HG03354 (cell line): Measurements from ENCODE around the gene SLAIN1.
A peak's percentile ranks its signal among the peaks of the same experiment; 100 is the strongest.

Source experiments
- ATAC-seq: cut with Tn5 transposase; IDR thresholded peaks from one replicate; pipeline ENCODE4 v1.9.1; 2021; ENCODE audit warnings: mild to moderate bottlenecking; ENCODE audit not compliant: unreplicated experiment, poor library complexity, severe bottlenecking

Gene SLAIN1

GRCh38 chr13:77702366-77702765 is 4.9 kb downstream of the SLAIN1 start:
- no peak for ATAC-seq

DNA sequence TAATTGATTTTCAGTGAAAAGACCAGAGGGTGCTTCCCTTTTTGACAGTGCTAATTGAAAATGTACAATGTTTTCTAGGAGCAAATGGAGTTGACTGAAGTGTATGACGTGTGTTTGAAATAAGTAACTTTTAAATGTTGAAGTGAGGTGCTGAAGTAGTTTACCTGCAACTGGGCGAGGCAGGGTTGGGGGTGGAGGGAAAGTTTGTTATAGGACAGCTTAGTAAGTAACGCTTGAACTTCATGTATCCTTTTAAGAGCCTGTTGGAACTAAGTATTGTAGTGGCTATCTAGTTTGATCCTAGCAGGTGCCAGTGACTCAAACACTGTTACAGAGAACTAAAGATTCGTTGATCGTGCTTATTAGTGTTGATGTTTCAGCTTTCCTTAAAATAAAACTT is 5.9 kb downstream of the SLAIN1 start:
- no peak for ATAC-seq

DNA sequence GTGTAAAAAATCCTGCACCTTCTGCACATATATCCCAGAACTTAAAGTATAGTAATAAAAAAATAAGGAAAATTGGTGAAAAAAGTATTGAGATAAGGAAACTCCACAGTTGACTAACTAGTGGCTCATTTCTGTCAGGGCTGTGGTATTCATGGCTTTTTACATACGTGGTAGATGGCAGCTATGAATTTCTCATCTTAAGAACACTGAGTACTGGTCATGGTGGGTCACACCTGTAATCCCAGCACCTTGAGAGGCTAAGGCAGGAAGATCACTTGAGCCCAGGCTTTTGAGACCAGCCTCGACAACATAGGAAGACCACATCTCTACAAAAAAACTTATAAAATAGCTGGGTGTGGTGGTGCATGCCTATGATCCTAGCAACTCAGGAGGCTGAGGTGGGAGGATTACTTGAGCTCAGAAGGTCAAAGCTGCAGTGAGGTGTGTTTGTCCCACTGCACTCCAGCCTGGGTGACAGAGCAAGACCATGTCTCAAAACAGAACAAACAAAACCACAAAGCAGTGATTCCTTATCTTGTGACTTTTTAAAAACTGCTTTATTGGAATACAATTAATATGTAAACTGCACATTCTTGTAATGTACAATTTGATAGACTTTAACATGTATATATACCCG is 16.8 kb downstream of the SLAIN1 start:
- ATAC-seq: peak; percentile 52

- ATAC-seq: peak; percentile 71
Observed at GRCh38 chr13:77715233-77715891, 17.9 kb downstream of the SLAIN1 start.

DNA sequence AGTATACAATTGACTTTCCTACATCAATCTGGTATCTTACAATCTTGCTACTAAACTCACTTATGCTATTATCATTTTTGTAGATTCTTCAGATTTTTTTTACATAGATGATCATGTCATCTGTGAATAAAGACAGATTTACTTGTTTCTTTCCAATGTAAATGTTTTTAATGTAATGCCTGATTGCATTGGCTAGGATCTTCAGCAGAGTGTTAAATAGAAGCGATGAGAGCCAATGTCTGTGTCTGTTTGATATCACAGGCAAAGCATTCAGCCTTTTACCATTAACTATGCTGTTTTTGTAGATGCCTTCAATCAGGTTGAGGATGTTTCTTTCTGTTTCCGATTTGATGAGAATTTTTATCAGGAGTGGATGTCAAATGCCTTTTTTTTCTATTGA is 19.2 kb downstream of the SLAIN1 start:
- ATAC-seq: no peak

DNA sequence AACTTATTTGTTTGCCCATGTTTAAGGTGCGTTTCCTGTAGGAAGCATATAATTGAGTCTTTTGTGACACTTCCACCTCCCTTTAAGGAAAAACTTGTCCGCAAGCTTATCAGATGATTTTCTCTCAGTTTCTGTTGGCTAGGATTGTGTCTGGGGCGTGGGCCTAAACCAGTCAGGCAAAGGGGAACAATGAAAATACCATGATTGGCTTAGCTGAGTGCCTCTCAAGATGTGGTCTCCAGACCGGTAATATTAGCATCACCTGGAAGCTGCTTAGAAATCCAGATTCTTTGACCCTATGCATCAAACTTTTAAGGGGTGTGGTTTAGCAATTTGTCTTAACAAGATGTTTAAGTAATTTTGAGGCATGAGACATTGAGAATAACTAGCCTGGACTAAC is 20.0 kb downstream of the SLAIN1 start:
- ATAC-seq: no peak

GRCh38 chr13:77719128-77719527 is 21.6 kb downstream of the SLAIN1 start:
- no peak for ATAC-seq

- no peak for ATAC-seq
Observed at GRCh38 chr13:77720988-77721387, 23.5 kb downstream of the SLAIN1 start.

GRCh38 chr13:77724092-77724491 is 26.6 kb downstream of the SLAIN1 start:
- peak; percentile 40 for ATAC-seq

- ATAC-seq: no peak
Observed at GRCh38 chr13:77725071-77725470, 27.6 kb downstream of the SLAIN1 start.

- no peak for ATAC-seq
Observed at GRCh38 chr13:77728265-77729125, 31.0 kb downstream of the SLAIN1 start.

DNA sequence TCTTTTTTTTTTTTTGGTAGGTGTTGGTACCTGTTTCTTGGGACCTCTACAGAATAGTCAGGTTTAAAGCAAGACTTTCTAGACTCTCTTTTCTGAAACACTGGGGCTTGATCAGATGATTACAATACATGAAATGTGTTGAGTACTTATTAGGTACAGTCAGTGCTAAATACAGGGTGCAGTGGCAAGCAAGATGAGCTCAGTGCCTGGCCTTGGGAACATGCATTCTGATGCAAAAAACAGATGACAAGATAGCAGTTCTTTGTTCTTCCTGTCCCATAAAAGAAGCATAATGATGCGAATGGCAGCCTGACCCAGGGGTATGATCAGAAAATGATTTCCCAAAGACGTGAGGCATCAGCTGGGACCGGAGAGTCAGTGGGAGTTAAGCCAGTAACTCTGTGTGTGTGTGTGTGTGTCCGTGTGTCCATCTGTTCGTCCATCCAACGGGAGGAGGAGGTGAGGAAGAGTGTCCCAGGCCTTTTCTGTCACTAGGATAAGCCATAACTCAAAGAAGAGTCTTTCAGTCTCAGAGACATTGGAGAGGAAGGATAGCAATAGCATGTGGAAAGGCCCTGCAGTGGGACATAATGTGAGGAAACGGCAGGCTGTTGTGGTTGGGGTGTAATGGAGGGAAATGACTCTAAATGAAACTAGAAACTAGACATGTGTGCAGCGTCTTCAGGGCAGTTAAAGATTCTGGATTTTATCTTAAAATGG is 32.2 kb downstream of the SLAIN1 start:
- ATAC-seq: peak; percentile 98

DNA sequence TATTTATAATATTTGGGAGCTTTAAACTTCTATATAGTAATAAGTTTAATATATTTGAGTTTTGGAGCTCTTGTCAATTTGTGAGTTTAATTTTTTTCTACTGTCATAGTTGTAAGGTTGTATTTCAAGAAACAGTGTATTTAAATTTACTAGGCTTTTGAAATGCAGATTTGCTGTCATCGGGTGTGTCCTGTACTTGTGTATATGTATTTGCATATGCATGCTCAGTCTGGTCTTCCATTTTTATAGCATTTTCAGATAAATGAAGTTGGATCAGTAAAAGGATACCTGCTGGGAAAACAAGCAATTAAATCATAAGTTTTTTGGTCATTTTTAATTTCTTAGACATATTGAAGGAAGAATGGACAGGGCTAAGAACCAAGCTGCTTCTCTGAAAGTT is 33.1 kb downstream of the SLAIN1 start:
- ATAC-seq: no peak

DNA sequence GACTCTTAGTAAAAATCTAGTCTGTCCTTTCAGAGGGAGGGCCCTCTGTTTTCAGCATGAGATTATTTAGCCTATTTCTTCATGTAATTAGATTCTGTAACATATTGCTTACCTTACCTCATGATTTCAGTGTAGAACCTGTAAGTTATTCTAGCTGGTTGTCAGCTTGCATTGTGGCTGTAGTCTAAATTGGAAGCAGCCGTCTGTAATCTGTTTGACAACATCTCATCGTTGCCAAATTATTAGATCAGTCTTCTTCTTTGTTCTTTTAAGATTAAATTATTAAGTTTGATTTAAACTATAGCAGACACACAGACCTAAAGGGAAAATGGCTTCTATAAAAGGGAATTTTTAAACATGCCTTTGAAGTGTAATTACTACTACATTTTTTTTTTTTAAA is 34.8 kb downstream of the SLAIN1 start:
- no peak for ATAC-seq

GRCh38 chr13:77733674-77734073 is 36.2 kb downstream of the SLAIN1 start:
- ATAC-seq: no peak

- ATAC-seq: peak; percentile 93
Observed at GRCh38 chr13:77737583-77738200, 40.2 kb downstream of the SLAIN1 start.

DNA sequence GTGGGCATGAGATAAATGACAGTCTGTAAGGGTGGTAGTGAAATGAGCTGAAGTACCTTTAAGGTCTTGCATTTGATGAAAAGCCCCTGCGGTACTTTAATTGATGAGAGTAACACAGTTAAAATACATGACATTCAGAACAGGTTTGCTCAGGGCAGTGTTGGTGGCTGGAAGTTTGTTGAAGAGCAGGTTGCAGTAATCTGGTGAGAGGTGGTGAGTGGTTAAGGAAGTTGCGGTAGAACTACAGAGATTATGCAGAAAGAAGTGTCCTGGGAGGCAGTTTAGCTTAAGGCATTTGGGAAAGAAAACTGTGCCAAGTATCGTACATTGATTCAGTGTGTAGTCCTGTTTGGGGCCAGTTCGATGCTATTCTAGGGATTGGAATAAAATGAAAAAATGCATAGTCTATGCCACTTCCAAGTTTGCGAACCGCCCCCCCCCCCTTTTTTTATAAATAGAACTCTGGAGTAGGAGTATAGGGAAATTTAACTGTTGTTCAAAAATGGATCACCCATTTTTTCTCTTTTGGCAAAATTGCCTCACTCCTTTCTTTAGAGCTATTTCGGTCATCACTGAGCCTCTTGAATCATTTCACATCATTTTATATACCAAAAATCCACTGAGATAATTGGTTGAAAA is 42.7 kb downstream of the SLAIN1 start:
- no peak for ATAC-seq

DNA sequence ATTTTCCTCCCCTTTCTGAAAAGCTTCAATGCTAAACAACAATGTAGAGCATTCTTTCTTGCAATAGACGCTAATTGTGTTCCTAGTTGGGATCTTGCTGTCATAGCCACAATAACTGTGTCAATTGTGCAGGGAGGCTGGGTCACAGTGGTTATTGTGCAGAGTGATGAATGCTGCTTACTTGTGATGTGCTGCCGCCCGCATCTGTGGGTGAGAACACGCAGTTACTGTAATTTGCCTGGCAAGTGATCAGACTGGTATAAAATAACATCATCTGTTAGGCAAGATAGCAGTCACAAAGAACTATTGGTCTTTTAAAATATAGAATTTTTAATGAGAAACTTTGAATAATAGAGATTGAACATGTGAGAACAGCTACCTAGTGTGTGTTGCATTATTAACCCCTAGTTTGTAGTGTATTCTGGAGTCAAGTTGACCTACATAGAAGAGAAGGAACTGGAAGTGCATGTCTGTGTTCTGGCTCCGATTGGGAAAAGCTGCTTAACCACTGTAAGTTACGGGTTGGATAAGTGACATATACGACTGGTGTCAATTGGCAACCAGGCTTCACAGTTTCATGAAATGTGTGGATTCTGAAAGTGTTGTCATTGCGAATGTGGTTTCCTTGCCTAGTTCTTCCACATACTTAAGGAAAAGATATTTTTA is 43.6 kb downstream of the SLAIN1 start:
- ATAC-seq: no peak

DNA sequence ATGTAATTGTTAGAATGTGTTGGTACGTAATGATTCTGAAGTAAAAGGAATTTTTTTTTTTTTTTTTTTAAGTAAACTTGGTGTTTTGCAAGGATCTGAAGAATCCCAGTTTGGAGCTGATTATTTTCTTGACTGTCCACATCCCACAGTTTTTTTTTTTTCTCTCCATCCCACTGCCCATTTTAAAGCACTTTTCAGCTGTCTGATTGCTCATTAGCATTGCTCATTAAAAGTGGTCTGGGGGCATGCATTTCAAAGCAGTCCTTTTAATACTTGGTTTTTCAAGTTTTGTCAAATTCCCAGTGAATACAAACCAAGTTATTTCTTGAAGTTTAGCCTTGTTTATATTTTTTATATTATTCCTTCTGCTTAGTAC is 44.1 kb downstream of the SLAIN1 start:
- ATAC-seq: no peak
